ENCODE results near the gene EID3. TPM values are rescaled to one million over a fixed set of nuclear protein-coding genes. Genes with fewer than 3 reads are reported as not detected.

Gene EID3
- total RNA-seq, 6 experiments from 2014 or later, result 2.2 to 4.4 (median 4.1) TPM

- Mint-ChIP-seq H3K4me3 (peak overlapping the region; percentile 29; the same call in 1 of the 2 replicates), H3K9me3 (peaks cover 27% of the 10 kb centered on the region), H3K36me3 (ENCODE audit: low read depth) (peaks cover 49% of the 10 kb centered on the region), H3K27me3 (ENCODE audit: insufficient read depth) (peaks cover 72% of the 10 kb centered on the region), H3K4me1 (ENCODE audit: low read depth) (peaks cover 71% of the 10 kb centered on the region), H3K27ac (peak overlapping the region; percentile 67)
- no peak for TF ChIP-seq CTCF (IDR thresholded peaks at IDR 0.05)
- no peak for DNase-seq
Observed at GRCh38 chr12:104354167-104354867, 50.8 kb downstream of the EID3 start.

Other genes starting within 250 kb of the EID3 start
- gene HCFC2, start 239.2 kb upstream of the EID3 start, total RNA-seq (2021; fragmentation: NEBNext Ultra II Directional; extraction: Animal tissue kit (Norgen Biotek cat#: 25700)), result 10 to 100 TPM; 19.6 to 23.8 (median 21.9) TPM
- gene NFYB, start 165.5 kb upstream of the EID3 start, total RNA-seq (2021; fragmentation: NEBNext Ultra II Directional; extraction: Animal tissue kit (Norgen Biotek cat#: 25700)), result 10 to 100 TPM; 20.0 to 33.3 (median 27.0) TPM
- 100 to 1,000 TPM; 468 to 851 (median 784) TPM for gene TXNRD1, start 88.0 kb upstream of the EID3 start, total RNA-seq (2021; fragmentation: NEBNext Ultra II Directional; extraction: Animal tissue kit (Norgen Biotek cat#: 25700))
- 1 to 10 TPM; 2.4 to 4.3 (median 3.8) TPM for gene CHST11, start 153.2 kb downstream of the EID3 start, total RNA-seq (2021; fragmentation: NEBNext Ultra II Directional; extraction: Animal tissue kit (Norgen Biotek cat#: 25700))